SIG-M5 treated with dmso at 0.1 percent for 504 hours (cell line): ENCODE measurements around the gene BHLHE41.

Experiments
- DNase-seq: peaks from one replicate; lab custom pipeline; 2025; ENCODE audit not compliant: unreplicated experiment; lab: John Stamatoyannopoulos, UW

Gene BHLHE41

DNA sequence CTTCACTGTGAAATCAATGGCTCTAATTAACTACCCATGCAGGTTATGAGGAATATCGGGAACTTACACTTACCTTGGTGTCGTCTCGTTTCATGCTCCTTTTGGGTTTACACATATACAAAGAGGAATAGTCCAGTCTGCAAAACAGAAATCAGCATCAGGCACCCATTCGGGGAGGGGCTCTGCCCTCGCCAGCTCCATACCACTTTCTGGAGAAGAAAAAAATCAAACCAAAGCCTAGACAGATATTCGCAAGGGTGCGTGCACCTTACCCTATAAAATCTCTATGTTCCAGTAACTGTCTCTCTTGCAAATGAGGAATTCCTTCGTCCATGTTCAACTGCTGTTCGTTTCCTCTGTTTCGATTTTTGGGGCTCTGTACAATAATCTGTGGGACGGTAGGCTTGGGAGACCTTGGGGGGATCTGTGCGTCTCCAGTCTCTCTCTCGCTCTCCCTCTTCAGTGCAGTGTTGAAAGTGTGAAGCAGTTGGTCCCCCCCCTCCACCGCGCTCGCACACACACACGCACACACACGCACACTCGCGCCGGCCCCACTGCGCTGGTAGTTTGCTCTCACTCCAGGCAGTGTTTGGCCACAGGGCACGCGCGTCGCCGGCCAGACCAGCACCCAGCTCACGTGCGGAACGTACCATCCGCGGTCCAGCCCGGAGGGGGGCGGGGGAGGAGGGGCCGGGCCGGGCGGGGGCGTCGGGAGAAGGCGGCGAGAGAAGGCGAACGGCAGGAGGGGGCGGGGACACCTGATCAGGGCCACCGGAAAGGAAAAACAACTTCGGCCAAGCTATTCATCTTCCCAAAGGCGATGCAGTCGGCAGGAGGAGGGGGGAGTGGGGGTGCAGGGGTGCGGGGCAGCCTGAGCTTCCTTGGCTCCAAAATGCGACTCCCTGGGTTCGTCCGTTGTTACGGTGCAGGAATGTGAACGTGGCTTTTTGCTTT, at the start of gene BHLHE41:
Gene BHLHE41 (minus strand): TSS at position 592 of the 954 bp plus-strand sequence. CDS start 258 bp downstream, at position 334.
- no peak for DNase-seq

DNA sequence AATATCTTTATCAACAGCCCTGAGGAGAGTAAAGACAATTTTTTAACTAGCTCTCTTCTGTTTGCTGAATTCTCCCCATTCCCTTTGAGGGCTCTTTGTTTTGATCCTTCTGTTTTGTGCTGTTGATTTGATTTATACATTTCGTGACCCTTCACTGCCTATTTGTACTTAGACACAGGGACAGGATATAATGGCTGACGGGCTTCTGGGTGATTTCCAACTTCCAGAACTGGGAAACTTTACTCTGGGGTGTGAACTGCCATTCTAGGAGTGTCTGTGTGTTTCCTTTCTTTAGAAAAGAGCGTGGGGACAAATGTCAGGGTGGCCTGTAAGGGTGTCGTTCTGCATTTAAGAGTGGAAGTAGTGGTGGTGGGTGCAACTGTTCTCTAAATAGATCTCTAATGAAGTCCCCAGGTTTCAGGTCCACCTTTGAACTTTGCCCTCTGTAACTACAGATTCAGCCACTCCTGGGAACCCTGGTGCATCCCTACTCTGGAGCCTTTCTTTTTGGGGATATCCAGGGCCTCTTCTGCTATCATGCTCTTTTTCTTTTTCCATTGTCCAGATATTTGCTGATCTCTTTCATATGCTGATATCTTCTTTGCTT, 48.2 kb upstream of the BHLHE41 start:
- DNase-seq, result no peak

DNA sequence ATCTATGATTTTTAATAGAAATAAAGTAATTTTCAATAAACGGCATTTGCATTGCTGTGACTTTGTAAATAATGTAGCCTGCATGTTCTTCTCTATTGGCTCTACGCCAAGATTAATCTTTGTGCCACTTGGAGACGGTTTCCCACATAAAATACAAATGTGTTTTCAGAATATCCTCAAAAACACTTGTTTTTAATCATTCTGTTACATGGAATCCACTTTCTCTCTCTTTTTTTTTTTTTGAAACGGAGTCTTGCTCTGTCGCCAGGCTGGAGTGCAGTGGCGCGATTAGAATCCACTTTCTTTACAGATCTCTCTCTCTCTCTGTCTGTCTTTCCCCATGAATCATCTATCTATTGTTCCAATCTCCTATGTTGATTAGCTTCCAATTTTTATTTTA, 47.7 kb upstream of the BHLHE41 start:
- no peak for DNase-seq

DNA sequence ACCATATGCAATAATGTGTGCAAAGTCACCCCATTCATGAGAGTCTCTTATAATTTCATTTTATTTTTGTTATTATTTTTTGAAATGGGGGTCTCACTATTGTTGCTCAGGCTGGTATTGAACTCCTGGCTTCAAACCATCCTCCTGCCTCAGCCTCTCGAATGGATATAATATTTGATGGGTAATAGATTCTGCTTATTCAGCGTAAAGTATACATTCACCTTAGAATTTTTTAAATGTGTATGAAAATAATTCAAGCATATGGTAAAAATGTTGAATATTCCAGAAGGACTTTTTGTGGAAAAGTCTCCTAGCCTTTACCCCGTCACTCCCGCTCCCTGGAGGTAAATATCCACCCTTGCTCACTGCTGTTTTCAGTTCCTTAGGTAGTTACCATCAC, 47.2 kb upstream of the BHLHE41 start:
- DNase-seq, result no peak

DNA sequence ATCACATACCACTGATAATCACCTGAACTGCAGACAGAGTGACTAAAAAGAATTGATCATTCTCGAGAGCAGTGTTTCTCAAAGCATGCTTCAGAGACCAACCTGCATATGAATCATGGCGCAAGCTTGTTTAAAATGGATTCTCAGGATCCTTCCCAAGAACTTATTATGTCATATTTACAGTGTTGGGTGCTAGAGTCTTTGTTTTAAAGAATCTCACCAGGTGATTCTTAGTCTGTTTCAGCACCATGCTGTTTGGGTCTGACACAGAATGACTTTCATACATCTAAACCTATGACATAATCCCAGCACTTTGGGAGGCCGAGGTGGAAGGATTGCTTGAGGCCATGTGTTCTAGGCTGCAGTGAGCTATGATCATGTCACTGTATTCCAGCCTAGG, 39.3 kb upstream of the BHLHE41 start:
- no peak for DNase-seq

DNA sequence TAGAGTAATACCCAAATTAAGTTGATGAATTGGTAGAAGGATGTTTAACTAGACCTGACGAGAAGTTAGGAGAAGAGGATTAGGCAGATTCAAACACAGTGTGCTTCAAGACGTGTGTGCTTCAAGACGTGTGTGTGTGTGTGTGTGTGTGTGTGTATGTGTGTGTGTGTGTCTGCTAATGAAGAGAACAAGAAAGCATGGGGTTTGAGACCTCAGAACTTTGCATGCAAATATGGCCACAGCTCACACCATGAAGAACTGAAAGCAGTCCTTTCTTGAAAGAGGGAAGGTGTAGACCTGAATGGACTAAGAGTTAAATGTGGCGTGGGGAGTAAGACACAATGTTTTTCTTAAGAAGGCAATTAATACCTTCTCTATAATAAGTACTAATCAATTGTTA, 38.1 kb upstream of the BHLHE41 start:
- no peak for DNase-seq

DNA sequence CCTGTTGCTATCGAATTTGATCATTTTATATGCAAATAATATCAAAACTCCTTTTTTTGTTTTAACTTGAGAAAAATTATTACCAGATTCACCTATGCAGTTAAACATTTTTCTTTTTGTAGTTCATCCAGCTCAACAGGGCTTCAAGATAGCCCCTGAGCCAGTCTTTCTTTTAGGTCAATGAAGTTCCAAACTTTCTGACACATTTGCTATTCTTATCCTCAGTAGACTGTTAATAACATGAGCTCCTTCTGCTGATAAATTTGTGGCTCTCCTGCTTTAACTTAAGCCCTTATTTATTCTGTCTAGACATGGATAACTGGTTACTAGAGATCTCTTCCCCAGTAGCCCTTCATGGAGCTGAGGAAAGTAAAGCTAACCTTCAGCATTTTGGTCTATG, 37.3 kb upstream of the BHLHE41 start:
- no peak for DNase-seq

DNA sequence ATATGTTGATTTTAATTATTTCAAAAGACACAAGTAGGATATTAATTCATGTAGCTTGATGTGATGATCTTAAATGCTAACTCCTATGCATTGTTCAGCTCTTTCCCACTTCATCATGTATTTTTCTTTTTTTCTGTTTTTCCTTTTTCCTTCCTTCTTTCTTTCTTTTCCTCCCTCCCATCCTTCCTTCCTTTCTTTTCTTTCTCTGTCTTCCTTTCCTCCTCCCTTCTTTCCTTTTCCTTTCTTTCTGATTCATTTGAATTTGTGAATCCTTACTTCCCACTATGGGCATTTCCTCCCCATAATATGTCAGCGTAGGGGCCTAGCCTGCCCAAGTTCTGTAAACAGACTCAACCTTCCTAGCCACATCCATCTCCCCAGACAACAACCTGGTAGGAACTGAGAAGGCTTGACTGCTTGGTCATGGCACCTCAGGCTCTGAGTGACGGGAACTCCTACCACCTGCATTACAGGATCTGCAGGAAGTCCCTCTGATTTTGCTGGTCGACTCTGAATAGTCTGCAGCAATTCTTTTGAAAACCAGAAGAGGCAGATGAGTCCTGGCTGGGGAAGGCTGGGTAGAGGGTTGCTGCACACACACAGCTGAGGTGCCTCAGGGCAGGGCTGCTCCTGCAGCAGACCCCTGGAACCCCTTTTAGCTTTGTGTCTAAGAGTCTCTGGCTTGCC, 33.4 kb upstream of the BHLHE41 start:
- no peak for DNase-seq

DNA sequence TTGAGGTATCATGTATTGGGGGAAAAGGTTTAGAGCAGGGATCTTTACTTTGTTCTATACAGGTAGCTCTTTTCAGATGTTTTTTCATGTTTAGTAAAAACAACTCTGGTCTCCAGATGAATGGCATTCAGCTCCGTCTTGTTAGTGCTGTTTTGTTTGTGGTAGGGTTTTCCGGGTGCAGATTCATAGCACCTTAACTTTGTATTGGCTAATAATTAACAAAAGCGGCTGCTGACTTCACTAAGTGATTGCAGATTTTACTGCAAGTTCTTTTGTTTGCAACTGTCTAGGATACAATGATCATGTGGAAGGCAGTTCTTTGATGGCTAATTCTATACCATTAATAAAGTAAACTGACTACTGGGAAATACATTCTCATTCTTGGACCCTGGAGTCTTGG, 32.2 kb upstream of the BHLHE41 start:
- no peak for DNase-seq

DNA sequence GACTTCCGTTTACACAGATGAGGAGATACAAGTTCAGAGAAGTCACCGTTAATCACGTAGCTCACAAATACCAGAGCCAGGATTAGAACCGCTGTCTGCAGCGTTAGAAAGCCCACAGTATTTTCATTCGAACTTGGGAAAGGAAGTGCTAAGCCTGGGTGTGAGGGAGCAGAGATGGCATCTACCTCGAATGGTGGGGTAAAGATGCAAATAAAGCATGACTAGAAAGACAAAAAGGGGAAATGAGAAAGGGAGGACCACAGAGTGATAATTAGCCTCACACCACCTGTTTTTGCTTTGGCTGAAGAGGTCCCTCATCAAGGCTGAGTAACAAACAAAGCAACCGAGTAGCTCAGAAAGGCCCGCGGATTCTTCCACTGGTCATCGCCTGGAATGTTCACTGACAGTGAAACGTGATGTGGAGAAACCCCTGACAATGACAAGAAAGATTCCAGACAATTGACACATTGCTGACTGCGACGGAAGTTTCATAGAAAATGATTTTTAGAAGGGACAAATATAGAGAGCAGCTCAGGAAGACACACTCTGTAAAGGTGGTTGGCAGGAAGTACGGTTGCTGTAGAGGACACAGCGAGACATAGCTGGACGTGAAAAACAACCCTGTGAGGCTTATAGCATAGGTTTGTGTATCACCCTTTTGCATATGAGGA, 31.5 kb upstream of the BHLHE41 start:
- DNase-seq, result peak; percentile 32

DNA sequence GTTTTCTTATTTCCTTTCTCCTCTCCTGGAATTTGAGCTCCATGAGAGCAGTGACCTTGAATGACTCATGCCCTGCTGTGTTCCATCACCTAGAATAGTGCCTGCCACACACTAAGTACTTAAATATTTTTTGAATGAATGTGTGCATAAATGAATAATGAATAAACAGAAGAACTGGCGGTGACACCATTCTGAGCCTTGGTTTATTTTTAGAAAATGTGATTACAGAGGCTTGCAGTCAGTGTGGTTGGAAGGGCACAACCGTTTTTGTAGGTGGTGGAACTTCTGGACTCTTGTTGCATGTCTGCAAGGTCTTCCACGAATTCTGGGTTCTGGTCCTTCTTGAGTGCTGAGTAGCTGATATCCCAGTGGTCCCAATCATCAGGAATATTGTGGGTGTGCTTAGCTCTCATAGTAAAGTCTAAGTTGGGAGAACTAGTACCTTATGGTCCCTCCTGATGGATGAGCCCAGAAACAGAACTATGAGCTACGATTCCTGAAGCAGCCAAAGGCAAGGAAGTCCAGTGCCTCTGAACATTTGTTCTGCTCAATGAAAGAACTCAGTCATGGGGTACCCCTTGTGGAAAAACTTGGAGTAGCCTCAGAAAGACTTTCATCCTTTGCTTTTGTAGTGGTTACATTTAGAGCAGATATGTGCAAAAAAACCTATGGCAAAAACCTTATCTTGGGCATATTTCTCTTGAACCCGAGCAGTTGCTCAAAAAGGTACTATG, 28.8 kb upstream of the BHLHE41 start:
- DNase-seq, result no peak

DNA sequence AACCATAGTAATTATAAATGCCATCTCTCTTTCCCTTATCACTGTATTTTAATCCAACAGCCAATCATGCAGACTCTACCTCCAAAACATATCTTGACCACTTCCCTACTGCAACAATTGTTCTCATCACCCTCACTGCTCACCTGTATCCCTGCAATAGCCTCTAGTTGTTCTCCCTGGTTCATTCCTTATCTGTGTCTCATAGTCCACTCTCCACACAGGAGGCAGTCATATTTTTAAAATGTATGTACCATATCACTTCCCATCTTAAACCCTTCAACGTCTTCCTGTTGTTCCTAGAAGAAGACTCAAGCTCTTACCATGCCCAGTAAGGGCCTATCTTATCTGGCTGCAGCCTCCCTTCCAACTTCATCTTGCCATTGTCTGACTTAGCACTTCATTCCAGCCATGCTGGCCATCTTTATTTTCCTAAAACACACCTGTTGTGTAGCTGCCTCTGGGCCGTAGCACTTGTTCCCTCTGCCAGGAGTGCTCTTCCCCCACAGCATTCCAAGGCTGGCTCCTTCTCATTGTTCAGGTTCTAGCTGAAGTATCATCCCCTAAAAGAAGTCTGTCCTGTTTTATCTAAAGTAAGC, 27.8 kb upstream of the BHLHE41 start:
- DNase-seq, result no peak

DNA sequence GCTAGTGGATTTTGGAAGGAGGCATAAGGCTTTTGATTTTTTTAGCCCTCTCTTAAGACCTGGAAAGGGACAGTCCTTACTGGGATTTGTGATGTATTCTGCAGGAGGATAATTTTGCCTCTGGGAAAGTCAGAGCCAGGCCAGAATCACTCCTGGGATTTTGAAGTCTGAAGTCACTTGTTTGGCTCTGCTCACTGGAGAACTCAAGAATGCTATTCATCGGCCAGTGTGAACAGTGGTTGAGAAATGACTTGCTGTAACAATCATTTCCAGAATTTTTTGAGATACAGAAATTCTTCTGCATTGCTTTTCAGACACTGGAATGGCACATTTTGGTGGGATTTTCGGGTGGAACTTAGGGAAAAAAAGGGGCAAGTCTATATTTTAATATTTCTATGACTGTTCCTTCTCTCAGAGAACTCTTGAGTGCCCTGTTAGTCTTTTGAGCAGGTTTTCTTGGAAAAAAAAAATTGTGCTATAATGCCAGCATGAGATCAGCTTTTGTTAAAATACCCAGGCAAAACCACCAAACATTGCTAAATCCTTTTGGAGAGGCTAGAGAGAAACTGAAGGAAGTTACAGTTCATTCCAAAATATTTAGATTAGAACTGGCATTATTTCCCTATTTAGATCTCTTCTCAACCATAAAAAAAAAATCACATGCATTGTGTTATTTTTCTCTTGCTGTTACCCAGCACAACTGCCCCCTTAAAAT, 26.1 kb upstream of the BHLHE41 start:
- DNase-seq, result no peak

DNA sequence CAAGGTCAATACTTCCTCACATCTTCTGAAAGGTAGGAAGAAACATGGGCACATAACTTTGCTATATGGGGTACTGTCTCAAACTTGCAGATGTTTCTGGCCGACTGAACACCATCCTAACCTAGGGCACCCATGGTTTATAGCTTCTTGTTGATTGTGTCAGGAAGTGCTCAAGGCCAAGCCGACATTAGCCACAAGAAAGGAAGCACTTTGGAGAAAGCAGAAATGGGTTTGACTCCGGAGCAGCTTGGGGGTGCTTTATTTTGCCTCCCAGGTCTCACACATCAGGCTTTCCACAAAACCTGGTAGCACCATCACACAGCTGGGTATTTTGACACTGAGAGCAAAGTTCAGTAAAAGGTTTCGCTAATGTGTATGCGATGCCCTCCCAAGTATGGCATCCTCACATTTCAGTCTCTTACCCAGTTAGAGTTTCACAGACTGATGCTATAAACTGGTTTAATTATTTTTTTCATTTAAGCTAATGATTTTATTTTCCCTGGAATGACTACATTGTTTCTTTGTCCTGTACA, 25.2 kb upstream of the BHLHE41 start:
- DNase-seq, result no peak

DNA sequence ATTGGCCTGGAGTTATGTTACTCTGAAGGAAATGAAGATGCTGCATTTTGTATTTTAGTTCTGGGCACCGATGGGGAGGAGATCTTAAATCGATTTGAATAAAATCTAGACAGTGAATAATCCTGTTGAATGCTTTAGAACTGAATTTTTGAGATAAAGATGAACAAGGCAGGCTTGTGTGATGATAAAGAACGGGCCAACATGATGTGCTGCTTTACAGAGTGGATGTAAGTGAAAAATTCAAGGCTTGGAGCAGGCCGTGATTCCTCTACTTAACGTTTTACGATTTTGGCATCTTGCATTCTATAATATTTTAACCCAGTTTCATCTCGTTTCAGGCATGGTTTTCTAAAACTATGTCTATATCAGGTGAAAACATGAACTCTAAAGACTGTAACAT, 23.5 kb upstream of the BHLHE41 start:
- DNase-seq, result no peak

DNA sequence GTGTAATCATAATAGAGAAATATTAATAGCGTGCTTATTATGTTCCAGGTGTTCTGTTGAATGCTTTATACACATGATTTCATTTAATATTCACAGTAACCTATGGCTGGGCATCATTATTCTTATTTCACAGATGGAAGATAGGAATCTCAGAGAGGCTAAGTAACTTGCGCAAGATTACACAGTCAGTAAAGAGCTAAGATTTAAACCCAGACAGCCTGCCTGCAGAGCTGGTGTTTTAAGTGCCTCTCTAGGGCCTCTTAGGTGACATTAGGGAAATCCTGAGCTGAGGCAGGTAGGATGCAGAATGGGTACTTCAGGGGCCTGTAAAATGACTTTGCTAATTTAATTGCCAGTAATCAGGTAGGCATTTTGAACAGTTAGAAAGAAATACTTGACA, 18.5 kb upstream of the BHLHE41 start:
- DNase-seq, result no peak

DNA sequence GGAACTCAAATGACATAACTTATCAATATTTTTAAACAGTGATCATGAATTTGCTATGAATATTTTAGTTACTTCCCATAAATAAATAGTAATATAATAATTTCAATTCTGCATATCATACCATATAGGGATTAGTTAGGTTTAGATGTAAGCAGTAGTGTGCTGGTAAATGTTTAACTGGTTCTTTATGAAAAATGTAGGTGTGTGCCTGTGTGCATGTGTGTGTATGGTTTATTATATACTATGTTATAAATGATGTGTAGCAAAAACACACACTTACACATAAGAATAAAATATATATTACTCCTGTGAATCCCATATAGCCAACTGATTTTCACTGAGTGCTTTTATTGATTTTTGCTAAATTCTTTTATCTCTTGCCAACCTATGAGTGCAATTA, 14.0 kb upstream of the BHLHE41 start:
- no peak for DNase-seq

DNA sequence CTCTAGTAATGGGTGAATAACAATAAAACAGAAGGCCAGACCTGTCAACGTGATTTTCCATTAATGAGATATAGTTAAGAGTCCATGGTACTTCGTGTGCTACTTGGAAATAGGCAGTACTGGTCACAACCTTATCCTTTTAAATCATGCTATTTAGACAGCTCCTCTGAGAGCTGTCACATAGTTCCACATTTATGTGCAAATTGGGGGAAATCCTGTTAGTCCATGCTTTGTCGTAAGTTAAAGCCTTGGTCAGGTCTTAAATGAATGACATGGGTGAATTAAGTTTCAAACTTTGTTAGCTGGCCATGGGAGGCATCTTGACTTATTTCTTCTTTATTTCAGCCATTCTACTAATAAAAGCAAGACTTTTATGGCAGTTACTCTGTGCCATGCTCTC, 11.9 kb upstream of the BHLHE41 start:
- DNase-seq, result no peak

DNA sequence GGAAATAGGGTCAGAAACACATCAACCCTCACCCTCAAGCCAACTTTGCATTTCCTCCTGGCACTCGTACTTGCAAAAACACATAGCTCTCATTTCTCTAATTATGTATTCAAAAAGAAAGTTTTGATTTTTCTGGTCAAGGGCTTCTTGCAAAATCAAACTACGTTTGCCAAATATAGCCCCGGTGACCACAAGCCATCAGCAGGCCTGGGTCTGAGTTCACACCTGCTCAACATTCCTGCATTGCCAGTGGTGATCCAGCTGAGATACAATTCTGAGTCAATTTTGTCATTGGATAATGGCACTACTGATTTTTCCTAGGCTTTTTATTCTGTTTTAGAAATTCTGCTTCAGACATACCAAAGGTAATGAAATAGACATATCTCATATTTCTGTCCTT, 10.7 kb upstream of the BHLHE41 start:
- no peak for DNase-seq
